GM18526 (cell line): Measurements from ENCODE around the gene PDCD10.

Experiments
- POLR2A ChIP-seq: IDR thresholded peaks from 3 replicates; pipeline ENCODE4 v1.6.1; 2011; ENCODE audit not compliant: insufficient read length; ENCODE audit errors: extremely low read depth

Gene PDCD10

DNA sequence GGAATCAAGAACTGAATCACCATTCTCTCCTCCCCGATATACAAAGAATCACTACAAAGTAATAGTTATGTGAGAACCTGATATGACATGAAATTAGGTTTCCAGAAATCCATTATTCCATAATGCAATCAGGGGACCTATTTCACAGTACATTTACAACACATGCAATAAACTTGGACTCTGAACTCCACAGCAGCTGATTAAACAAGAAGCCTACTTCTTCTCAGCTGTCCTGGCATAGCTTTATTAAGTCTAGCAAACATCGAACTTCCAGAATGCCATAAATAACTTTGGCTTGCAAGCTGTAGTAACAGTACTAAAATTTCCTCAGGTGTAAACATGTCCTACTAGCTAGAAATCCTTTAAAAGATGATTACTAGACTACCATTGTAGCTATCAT lies 17.8 kb downstream of the PDCD10 start:
- no peak for TF ChIP-seq POLR2A

DNA sequence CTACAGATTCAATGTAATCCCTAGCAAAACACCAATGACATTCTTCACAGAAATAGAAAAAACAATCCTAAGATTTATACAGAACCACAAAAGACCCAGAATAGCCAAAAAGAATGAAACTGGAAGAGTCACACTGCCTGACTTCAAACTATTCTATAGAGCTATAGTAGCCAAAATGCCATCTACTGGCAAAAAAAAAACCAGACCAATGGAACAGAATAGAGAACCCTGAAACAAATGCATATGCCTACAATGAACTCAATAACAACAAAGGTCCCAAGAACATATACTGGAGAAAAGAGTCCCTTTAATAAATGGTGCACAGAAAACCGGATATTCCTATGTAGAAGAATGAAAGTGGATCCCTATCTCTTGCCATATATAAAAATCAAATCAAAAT lies 19.8 kb downstream of the PDCD10 start:
- no peak for TF ChIP-seq POLR2A

DNA sequence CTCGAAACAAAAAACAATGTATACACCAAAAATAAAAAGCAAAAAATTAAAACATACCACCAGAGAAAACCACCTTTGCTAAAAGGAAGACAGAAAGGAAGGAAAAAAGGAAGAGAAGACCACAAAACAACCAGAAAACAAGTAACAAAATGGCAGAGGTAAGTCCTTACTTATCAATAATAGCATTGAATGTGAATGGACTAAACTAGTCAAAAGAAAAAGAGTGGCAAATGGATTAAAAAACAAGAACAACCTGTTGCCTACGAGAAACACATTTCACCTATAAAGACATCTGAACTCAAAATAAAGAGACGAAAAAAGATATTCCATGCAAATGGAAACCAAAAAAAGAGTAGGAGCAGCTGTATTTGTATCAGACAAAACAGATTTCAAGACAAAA lies 22.2 kb downstream of the PDCD10 start:
- TF ChIP-seq POLR2A = no peak

DNA sequence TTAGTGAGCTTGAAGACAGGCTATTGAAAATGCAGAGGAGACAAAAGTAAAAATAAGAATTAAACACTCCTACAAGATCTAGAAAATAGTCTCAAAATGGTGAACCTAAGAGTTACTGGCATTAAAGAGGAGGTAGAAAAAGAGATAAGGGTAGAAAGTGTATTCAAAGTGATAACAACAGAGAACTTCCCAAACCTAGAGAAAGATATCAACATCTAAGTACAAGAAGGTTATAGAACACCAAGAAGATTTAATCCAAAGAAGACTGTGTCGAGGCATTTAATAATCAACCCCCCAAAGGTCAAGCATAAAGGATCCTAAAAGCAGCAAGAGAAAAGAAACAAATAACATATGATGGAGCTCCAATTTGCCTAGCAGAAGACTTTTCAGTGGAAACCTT lies 23.3 kb downstream of the PDCD10 start:
- TF ChIP-seq POLR2A = no peak

DNA sequence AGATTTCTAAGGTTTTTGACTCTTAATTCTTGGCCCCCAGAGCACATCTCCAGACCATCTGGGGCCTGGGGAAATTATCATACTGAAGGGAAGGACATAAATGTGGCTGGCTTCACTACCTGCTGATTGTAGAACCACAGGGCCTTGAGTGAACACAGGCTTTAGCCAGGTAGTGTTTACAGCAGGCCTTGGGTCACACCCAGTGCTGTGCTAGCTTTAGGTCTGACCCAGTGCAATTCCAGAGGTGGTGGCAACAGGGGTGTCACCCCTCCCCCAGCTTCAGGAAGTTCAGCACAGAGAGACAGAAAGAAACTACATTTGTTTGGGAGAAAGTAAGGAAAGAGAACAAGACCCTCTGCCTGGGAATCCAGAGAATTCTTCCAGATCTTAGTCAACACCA lies 24.1 kb downstream of the PDCD10 start:
- no peak for TF ChIP-seq POLR2A

DNA sequence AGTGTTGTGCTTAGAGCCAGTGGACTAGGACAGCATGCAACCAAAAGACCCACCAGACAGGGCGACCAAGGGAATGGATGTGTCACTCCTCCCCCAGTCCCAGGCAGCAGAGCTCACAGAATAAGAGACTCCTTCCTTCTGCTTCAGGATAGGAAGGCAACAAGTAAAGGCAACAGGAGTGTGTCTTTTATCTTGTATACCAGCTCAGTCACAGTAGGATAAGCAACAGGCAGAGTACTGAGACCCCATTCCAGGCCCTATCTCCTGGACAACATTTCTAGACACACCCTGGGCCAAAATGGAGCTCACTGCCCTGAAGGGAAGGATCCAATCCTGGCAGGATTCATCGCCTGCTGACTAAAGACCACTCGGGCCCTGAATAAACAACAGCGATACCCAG lies 25.0 kb downstream of the PDCD10 start:
- TF ChIP-seq POLR2A = no peak

DNA sequence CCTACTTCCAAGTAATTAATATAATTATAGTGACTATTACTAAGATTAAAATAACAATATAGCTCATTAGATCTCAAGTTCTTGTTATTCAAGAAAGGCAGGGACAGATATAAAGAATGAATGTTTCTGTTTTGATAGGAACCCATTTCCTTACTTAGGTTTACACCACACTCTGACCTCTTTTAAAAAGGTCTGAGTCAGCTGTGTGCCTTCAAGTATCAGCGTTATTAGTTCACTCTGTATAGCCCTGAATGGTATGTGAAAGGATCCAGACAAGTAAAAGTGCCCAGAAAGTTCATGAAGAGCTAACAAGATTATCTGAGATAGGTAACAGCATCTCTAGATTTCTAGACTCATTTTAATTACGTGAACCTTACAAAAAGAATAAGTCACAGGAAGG lies 28.9 kb downstream of the PDCD10 start:
- no peak for TF ChIP-seq POLR2A

DNA sequence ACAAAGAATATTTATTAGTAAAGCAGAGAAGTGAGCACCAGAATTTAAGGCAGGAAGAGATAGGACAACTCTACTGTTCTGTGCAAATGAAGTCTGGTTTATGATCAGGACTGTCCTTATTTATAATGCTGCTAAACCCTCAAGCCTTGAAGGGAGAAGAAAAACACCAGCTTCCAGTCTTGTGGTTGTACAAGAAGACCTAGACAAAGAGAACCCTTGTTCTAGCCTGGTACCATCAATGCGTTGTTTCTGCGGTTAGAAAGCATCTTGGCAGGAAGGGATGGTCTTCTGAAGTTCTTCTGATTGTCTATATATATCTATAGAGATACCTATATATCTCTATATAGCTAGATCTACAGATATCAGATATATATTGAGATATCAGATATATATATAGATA lies 33.8 kb downstream of the PDCD10 start:
- no peak for TF ChIP-seq POLR2A

DNA sequence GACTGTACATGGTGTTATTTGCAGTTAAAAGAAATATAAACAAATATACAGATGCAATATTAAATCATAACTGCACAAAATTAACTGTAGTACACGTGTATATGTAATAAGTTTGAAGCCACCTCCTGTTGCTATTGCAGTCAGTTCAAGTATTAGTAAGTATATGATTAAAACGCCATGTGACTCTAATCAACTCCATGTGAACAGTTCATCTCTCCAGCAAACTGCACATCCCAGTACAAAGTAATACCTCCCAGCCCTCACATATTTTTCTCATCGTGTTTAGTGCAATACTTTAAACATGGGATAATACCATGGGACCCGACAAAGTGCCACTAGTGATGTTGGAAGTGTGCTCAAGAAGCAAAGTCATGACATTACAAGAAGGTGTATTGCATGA lies 34.6 kb downstream of the PDCD10 start:
- no peak for TF ChIP-seq POLR2A

DNA sequence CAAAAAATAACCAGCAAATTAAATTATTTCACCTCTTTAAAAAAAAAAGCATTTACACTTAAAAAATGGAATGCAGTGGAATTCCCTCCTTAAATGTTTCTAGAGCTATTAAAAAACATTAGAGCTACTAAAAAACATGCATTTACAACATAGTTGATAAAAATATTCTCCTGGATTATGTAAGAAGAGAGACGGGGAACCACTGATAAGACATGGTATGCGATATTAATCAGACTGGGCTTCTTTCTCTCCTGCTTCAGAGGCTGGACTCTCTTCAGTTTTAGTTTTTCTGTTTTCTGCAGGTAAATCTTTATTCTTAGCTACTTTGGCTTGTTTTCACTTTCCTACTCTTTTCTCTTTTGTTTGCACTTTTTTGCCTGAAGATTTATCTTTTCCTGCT lies 40.6 kb downstream of the PDCD10 start:
- TF ChIP-seq POLR2A = no peak

DNA sequence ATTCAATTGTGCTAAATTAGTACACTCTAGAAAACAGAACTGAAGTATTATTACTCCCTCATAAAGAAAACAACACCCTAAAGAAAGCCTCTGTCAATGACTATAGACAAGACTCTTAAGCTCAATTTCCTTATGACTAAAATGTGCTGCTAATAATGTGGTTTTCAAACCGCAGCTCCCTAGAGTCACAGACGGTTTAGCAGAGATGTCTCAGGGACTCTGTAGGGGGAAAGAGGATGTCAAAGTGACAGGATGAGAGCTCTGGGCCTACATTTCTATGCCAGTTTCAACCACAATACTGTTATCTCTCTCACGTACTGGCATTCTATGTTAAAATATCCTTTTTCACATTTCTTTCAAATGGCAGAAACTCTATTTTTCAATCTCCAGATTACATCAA lies 43.3 kb downstream of the PDCD10 start:
- TF ChIP-seq POLR2A = no peak

DNA sequence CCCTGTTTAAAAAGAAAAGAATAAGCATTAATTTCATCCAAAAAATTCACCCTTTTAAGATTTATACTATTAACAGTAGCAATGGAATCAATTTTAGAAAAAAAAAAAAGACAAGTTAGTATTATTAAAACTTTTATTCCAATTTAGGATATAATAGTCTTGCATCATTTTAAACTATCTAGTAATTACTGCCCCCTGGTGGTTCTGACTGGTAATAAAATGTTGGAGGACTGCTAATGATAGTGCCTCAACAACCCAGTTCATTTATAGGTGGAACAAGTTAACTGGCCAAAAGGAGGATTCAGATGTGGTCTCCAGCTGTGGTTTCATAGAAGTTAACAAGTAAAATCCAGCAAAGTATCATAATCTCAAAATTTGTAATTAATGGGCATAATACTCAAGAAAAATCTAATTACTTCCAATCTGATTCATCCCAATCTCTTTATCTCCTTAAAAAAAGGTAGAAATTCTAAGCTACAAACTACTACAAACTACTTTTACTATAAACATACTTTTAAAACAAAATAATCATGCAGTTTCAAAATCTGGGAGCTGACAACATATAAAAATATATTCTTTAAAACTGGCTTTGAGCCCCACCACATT lies 50.2 kb downstream of the PDCD10 start:
- no peak for TF ChIP-seq POLR2A

DNA sequence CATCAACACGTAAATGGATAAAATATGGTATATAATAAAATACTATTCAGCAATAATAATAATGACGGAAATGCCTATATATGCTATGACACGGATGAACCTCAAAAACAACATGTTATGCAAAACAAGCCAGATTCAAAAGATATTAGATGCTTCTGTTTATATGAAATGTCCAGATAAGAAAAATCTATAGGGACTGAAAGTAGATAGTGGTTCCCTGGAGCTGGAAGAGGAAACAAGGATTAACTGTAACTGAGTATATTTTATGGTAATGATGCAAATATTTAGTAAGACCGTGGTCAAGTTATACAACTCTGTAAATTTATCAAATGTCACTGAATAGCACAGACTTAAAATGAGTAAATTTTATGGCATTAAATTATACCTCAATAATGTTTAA lies 55.2 kb downstream of the PDCD10 start:
- no peak for TF ChIP-seq POLR2A

DNA sequence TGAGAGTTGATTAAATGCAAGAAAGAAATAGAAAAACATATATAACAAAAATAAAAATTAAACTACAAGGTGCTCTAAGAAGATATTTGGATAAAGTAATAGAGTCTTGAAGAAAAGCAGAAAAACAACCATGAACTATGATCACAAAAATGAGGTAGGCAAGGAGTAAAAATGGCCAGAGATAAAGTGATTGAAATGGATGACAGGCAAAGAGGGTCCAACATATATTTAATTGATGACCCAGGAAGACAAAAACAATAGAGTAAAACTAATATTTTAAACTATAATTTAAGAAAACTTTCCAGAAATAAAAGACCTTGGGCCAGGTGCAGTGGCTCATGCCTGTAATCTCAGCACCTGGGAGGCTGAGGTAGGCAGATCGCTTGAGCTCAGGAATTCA lies 58.8 kb downstream of the PDCD10 start:
- TF ChIP-seq POLR2A = no peak

DNA sequence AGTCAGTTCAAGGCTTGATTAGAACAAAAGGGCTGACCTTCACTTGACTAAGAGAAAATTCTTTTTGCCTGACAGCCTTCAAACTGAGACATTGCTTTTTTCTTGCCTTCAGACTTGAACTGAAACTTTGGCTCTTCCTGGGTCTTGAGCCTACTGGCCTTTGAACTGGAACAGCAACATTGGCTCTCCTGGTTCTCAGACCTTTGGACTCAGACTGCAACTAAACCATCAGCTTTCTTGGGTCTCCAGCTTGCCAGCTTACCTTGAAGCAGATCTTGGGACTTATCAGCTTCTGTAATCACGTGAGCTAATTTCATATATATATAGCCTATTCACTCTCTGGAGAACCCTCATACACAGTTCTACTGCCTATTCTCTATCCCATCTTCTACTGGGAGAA lies 61.5 kb downstream of the PDCD10 start:
- no peak for TF ChIP-seq POLR2A

DNA sequence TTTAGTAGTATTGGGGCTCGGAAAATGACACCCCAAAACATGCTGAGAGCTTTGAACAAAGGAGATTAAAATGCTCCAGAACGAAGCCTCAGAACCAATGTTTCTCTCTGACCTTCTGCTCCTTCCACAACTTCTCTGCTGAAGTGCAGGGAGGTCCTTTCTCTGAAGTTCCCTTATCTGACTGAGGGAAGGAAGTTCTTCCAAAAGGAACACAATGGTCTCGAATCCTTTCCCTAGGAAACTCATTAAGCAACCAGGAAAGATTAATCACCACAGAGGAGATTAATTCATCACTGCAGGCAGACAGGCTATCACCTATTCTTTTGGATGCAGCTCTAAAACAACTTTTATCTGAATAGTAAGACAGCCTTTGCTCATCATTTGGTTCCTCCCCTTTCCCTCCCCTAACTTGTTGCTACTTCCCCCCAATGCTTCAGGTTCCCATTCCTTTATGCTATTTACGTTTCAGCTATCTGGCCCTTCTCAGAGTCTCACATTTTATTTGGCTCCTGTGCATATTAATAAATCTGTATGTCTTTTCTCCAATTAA lies 62.7 kb downstream of the PDCD10 start:
- no peak for TF ChIP-seq POLR2A

DNA sequence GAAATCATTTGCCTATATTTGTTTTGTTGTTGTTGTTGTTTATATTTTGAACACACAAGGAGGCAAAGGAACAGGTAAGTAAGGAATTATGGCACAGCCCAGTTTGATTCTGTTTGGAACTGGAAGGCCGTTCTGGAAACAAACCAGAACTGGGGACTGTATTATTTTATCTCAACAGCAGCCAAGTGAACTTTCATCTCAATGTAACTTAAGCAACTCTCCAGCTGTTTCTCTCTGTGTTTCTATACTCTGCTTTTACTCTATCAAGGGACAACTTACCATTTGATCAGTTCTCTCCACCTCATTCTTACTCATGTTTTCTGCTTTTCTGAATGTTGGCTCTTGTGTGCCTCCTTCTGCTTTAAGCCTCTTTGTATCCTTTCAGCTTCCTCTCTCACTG lies 65.0 kb downstream of the PDCD10 start:
- TF ChIP-seq POLR2A = no peak
